ENCODE results near the gene SHISA9.

DNA sequence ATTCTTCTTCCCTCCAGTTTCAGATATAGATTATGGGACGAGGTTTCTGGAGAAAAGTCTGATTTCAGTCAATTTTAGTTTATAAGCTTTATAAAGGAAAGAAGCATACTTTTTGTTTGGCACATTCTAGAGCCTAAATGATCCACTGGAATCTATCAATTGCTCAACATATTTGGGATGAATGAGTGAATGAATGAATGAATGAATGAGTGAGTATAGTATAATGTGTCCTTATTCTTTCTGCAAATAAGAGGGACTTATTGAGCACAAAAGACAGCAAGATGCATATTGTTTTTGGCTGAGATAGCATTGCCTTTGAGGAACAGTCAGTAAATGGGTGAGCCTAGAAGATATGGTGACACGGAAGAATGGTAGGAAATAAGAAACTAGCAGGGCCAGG, 245.4 kb downstream of the SHISA9 start:
- TF ChIP-seq, protein P1, sequence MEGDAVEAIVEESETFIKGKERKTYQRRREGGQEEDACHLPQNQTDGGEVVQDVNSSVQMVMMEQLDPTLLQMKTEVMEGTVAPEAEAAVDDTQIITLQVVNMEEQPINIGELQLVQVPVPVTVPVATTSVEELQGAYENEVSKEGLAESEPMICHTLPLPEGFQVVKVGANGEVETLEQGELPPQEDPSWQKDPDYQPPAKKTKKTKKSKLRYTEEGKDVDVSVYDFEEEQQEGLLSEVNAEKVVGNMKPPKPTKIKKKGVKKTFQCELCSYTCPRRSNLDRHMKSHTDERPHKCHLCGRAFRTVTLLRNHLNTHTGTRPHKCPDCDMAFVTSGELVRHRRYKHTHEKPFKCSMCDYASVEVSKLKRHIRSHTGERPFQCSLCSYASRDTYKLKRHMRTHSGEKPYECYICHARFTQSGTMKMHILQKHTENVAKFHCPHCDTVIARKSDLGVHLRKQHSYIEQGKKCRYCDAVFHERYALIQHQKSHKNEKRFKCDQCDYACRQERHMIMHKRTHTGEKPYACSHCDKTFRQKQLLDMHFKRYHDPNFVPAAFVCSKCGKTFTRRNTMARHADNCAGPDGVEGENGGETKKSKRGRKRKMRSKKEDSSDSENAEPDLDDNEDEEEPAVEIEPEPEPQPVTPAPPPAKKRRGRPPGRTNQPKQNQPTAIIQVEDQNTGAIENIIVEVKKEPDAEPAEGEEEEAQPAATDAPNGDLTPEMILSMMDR (IDR thresholded peaks at IDR 0.05), result no peak
- TF ChIP-seq EZH2 (IDR thresholded peaks at IDR 0.05; ENCODE audit: borderline replicate concordance, insufficient read depth, low read depth, low read length, poor library complexity, severe bottlenecking), result no peak
